SK-N-SH (cell line): ENCODE measurements around the gene HDAC4.

Experiments used
- CHD2 ChIP-seq: fragments of 150-350 bp; IDR thresholded peaks from 2 replicates; pipeline ENCODE4 v1.6.1; 2018; ENCODE audit warnings: low read length; ENCODE audit not compliant: partially characterized antibody
- EZH2phosphoT487 ChIP-seq: fragments of 200-600 bp; sonication (generic); IDR thresholded peaks from 2 replicates; pipeline ENCODE4 v1.6.1; 2017; ENCODE audit warnings: low read depth, mixed run types, mild to moderate bottlenecking, antibody characterized with exemption, moderate library complexity, borderline replicate concordance
- NFIC ChIP-seq: IDR thresholded peaks from 2 replicates; pipeline ENCODE4 v1.4.0; 2012; ENCODE audit warnings: borderline replicate concordance
- NRF1 ChIP-seq: IDR thresholded peaks from 2 replicates; pipeline ENCODE4 v1.6.1; 2012; ENCODE audit warnings: low read depth, mild to moderate bottlenecking, low read length
- POLR2AphosphoS5 ChIP-seq: IDR thresholded peaks from 2 replicates; pipeline ENCODE4 v1.6.1; 2012; ENCODE audit warnings: low read depth, low read length
- RAD21 ChIP-seq: IDR thresholded peaks from 2 replicates; pipeline ENCODE4 v1.6.1; 2012; ENCODE audit warnings: mild to moderate bottlenecking, low read length
- TF ChIP-seq, protein P1 (sequence below): fragments of 200-600 bp; sonication (generic); IDR thresholded peaks from 2 replicates; pipeline ENCODE4 v1.6.1; 2017; ENCODE audit warnings: antibody characterized with exemption, mild to moderate bottlenecking, moderate library complexity
- TF ChIP-seq, protein P2 (sequence below): IDR thresholded peaks from 2 replicates; pipeline ENCODE4 v1.6.1; 2012; ENCODE audit warnings: mild to moderate bottlenecking, low read depth, low read length, moderate library complexity
- TF ChIP-seq, protein P3 (sequence below): IDR thresholded peaks from 2 replicates; pipeline ENCODE4 v1.4.0; 2012; ENCODE audit warnings: low read depth

DNA sequence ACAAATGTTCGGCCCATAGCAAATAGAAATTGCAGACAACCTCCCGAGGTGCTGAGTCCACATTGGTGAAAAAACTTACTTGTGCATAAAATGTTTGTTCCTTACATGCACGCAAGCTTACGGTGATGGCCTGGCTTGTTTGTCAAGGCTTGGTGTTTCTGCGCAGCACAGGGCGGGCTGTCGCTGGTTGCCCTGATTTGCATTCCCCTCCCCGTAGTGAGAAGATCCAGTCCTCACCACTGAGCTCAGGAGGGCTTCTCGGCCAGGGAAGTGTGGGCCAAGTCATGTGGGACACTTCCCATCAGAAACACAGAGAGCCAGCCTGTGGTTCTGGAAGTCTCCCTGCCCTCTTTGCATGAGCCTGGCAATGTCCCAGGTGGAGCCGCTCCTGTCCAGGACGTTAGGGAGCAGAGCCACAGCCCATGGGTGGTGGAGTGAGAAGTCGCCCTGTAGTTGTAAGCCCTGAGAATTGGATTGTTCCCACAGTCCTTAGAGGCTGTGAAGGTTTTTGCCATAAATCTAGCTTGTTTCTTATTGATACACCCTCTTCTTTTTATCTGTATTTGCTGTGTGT, 400.2 kb downstream of the HDAC4 start:
- no peak for TF ChIP-seq NFIC
- no peak for TF ChIP-seq POLR2AphosphoS5
- TF ChIP-seq EZH2phosphoT487 = no peak
- TF ChIP-seq CHD2 = no peak
- TF ChIP-seq, protein P1, sequence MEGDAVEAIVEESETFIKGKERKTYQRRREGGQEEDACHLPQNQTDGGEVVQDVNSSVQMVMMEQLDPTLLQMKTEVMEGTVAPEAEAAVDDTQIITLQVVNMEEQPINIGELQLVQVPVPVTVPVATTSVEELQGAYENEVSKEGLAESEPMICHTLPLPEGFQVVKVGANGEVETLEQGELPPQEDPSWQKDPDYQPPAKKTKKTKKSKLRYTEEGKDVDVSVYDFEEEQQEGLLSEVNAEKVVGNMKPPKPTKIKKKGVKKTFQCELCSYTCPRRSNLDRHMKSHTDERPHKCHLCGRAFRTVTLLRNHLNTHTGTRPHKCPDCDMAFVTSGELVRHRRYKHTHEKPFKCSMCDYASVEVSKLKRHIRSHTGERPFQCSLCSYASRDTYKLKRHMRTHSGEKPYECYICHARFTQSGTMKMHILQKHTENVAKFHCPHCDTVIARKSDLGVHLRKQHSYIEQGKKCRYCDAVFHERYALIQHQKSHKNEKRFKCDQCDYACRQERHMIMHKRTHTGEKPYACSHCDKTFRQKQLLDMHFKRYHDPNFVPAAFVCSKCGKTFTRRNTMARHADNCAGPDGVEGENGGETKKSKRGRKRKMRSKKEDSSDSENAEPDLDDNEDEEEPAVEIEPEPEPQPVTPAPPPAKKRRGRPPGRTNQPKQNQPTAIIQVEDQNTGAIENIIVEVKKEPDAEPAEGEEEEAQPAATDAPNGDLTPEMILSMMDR = no peak
- no peak for TF ChIP-seq NRF1
- TF ChIP-seq, protein P2, sequence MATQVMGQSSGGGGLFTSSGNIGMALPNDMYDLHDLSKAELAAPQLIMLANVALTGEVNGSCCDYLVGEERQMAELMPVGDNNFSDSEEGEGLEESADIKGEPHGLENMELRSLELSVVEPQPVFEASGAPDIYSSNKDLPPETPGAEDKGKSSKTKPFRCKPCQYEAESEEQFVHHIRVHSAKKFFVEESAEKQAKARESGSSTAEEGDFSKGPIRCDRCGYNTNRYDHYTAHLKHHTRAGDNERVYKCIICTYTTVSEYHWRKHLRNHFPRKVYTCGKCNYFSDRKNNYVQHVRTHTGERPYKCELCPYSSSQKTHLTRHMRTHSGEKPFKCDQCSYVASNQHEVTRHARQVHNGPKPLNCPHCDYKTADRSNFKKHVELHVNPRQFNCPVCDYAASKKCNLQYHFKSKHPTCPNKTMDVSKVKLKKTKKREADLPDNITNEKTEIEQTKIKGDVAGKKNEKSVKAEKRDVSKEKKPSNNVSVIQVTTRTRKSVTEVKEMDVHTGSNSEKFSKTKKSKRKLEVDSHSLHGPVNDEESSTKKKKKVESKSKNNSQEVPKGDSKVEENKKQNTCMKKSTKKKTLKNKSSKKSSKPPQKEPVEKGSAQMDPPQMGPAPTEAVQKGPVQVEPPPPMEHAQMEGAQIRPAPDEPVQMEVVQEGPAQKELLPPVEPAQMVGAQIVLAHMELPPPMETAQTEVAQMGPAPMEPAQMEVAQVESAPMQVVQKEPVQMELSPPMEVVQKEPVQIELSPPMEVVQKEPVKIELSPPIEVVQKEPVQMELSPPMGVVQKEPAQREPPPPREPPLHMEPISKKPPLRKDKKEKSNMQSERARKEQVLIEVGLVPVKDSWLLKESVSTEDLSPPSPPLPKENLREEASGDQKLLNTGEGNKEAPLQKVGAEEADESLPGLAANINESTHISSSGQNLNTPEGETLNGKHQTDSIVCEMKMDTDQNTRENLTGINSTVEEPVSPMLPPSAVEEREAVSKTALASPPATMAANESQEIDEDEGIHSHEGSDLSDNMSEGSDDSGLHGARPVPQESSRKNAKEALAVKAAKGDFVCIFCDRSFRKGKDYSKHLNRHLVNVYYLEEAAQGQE = no peak
- TF ChIP-seq RAD21 = no peak
- TF ChIP-seq, protein P3, sequence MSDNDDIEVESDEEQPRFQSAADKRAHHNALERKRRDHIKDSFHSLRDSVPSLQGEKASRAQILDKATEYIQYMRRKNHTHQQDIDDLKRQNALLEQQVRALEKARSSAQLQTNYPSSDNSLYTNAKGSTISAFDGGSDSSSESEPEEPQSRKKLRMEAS = no peak
